ENCODE data around the gene DPP8. TPM values are rescaled to one million over a fixed set of nuclear protein-coding genes. Genes with fewer than 3 reads are reported as not detected.
"Not testable (repeated sequence)": the region's sequence is repeated elsewhere in the genome, so short reads cannot be mapped to it uniquely, and the experiment has no call there.

The DPP8 gene
- total RNA-seq, 6 donors from 2014 or later: 24.3 to 32.4 (median 30.1) TPM

DNA sequence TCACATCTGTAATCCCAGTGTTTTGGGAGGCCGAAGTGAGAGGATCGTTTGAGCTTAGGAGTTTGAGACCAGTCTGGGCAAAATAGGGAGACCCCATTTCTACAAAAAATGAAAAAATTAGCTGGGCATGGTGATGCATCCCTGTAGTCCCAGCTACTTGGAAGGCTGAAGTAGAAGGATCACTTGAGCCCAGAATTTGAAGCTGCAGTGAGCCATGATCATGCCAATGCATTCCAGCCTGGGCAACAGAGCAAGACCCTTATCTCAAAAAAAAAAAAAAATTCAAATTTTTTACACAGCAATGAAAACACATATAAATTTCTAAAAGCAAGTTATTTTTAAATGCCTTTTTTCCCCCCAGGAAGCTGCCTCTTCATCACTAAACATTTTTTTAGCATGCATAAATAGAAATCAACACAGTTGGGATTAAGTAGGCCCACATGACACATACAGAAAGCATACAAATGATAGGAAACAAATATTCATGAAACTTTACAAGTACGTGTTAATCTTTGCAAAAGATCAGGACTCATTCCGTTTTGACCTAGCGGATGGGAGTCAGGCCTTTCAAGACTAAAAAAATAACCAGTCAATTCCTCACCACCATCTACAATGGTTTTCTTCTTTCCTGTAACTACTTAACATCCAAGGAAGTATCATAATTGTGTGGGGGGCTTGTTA lies 49.1 kb downstream of the DPP8 start:
- Histone ChIP-seq H3K4me3 (no peak overlapping the region), H3K4me1 (no peaks in the 10 kb centered on the region), H3K9me3 (no peaks in the 10 kb centered on the region), H3K27me3 (no peaks in the 10 kb centered on the region), H3K27ac (no peak overlapping the region), H3K36me3 (peaks cover 31 to 99% (median 73%) of the 10 kb centered on the region in 4 donors)
- WGBS, 2 donors: 95 to 98% methylated on average over 5 of the region's 5 CpGs
- TF ChIP-seq, protein P1, sequence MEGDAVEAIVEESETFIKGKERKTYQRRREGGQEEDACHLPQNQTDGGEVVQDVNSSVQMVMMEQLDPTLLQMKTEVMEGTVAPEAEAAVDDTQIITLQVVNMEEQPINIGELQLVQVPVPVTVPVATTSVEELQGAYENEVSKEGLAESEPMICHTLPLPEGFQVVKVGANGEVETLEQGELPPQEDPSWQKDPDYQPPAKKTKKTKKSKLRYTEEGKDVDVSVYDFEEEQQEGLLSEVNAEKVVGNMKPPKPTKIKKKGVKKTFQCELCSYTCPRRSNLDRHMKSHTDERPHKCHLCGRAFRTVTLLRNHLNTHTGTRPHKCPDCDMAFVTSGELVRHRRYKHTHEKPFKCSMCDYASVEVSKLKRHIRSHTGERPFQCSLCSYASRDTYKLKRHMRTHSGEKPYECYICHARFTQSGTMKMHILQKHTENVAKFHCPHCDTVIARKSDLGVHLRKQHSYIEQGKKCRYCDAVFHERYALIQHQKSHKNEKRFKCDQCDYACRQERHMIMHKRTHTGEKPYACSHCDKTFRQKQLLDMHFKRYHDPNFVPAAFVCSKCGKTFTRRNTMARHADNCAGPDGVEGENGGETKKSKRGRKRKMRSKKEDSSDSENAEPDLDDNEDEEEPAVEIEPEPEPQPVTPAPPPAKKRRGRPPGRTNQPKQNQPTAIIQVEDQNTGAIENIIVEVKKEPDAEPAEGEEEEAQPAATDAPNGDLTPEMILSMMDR (IDR thresholded peaks at IDR 0.05): no peak
- TF ChIP-seq POLR2A (IDR thresholded peaks at IDR 0.05) (no peak), POLR2AphosphoS5 (IDR thresholded peaks at IDR 0.05) (no peak), EP300 (IDR thresholded peaks at IDR 0.05) (no peak)
- no peak for DNase-seq
- no peak for ATAC-seq (ENCODE audit: low FRiP score in 2 of 2)

DNA sequence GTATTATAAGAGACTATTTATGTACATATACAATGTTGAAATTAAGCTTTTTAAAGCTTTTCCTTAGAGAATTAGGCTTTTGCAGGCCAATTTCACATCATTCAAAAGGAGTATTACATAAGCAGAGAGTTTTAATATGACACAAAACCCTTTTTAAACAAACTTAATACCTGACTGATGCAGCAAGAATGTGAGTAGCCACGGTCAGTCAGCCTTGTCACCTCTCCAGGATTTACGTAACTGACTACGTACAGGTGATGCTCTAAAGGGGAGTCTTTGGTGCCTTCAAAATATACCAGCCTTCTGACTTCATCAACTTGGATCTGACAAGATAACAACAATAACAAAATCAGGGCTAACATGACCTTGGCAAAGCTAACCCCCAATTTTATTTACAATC lies 50.6 kb downstream of the DPP8 start:
- no peak for TF ChIP-seq POLR2AphosphoS5 (IDR thresholded peaks at IDR 0.05)
- TF ChIP-seq, protein P1 (IDR thresholded peaks at IDR 0.05): no peak
- no peak for TF ChIP-seq EP300 (IDR thresholded peaks at IDR 0.05)
- no peak for TF ChIP-seq POLR2A (IDR thresholded peaks at IDR 0.05)
- Histone ChIP-seq H3K36me3 (peaks cover 45 to 99% (median 73%) of the 10 kb centered on the region in 4 donors), H3K27ac (no peak overlapping the region), H3K9me3 (no peaks in the 10 kb centered on the region), H3K4me3 (no peak overlapping the region), H3K27me3 (no peaks in the 10 kb centered on the region), H3K4me1 (no peaks in the 10 kb centered on the region)
- no peak for ATAC-seq (ENCODE audit: low FRiP score in 2 of 2)
- WGBS, 2 donors: 91 to 99% methylated on average over 3 of the region's 3 CpGs
- DNase-seq: no peak

DNA sequence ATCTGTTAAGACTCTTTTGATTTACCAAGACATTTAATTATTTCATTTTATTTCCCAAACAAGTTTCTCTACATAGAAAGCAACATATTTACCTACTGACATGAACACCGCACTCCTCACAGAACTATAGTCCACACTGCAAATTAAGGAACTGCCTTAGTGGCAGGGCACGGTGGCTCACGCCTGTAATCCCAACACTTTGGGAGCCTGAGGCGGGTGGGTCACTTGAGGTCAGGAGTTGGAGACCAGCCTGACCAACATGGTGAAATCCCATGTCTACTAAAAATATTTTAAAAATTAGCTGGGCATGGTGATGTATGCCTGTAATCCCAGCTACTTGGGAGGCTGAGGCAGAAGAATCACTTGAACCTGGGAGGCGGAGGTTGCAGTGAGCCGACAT lies 54.4 kb downstream of the DPP8 start:
- H3K4me3 ChIP-seq; H3K4me1 ChIP-seq; H3K27ac ChIP-seq; ATAC-seq (ENCODE audit: low FRiP score in 2 of 2); H3K27me3 ChIP-seq; H3K9me3 ChIP-seq; DNase-seq: not testable (repeated sequence)
- WGBS, 2 donors: 98% methylated on average over 6 of the region's 6 CpGs
- peaks cover 66 to 100% (median 80%) of the 10 kb centered on the region in 4 donors for H3K36me3 ChIP-seq

DNA sequence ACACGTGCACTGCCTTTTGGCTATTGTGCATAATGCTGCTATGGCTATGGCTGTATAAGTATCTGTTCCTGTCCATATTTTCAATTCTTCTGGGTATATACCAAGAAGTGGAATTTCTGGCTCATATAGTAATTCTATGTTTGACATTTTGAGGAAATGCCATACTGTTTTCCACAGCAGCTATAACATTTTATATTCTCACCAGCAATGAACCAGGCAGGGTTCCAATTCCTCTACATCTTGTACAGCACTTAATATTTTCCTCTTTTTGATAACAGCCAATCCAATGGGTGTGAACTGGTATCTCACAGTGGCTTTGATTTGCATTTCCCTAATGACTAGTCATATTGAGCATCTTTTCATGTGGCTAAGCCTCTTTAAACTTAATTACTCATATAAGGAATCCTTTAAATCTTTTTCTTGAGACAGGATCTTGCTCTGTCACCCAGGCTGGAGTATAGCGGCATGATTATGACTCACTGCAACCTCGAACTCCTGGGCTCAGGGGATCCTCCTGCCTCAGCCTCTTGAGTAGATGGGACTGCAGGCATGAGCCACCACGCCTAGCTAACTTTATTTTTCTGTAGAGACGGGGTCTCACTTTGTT lies 56.6 kb downstream of the DPP8 start:
- H3K27me3 ChIP-seq: no peaks in the 10 kb centered on the region
- H3K36me3 ChIP-seq: peaks cover 52 to 100% (median 76%) of the 10 kb centered on the region in 4 donors
- H3K4me1 ChIP-seq: no peaks in the 10 kb centered on the region
- no peak overlapping the region for H3K4me3 ChIP-seq
- 92 to 93% methylated on average over 5 of the region's 5 CpGs for WGBS, 2 donors
- no peak for TF ChIP-seq POLR2AphosphoS5 (IDR thresholded peaks at IDR 0.05)
- TF ChIP-seq EP300 (IDR thresholded peaks at IDR 0.05): no peak
- ATAC-seq (ENCODE audit: low FRiP score in 2 of 2) (no peak), DNase-seq (no peak)
- no peaks in the 10 kb centered on the region for H3K9me3 ChIP-seq
- no peak overlapping the region for H3K27ac ChIP-seq

DNA sequence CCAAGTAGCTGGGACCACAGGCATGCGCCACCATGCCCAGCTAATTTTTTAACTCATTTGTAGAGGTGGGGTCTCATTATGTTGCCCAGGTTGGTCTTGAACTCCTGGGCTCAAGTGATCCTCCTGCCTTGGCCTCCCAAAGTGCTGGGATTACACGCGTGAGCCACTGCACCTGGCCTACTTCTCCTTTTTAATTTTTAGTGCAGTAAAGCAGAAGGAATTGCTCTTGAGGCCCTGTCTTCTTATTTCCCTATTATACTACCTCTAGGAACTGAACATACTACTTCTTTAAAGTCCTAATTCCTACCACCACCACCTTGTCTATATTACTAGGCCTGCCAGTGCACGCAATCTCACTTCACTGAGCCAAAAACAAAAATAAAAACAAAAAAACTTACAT lies 62.2 kb downstream of the DPP8 start:
- ATAC-seq (ENCODE audit: low FRiP score in 2 of 2); DNase-seq; H3K9me3 ChIP-seq; H3K4me3 ChIP-seq; H3K4me1 ChIP-seq; H3K27me3 ChIP-seq; H3K27ac ChIP-seq: not testable (repeated sequence)
- 87 to 94% methylated on average over 4 of the region's 4 CpGs for WGBS, 2 donors
- H3K36me3 ChIP-seq: peaks cover 34 to 99% (median 68%) of the 10 kb centered on the region in 4 donors

DNA sequence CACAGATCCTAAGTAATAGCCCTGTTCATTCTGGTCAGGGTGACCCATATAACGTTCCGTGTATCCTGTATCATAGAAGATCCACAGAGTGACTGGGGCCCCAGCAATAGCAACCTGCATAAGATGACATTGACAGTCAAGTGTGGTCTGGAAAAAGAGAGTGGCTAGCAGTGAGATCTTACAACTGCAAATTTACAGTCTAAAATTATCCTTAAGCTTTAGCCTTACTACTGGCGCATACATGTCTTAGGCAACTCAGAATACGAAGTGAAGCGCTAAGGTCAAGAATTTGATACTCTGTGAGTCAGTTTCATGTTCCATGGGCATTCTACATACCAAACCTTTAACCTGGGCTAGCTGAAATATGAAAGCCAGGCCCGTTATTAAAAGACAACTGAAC lies 65.5 kb downstream of the DPP8 start:
- peaks cover 31 to 92% (median 65%) of the 10 kb centered on the region in 4 donors for H3K36me3 ChIP-seq
- DNase-seq (no peak), ATAC-seq (ENCODE audit: low FRiP score in 2 of 2) (no peak)
- H3K4me1 ChIP-seq: no peaks in the 10 kb centered on the region
- H3K27ac ChIP-seq: no peak overlapping the region
- H3K9me3 ChIP-seq: no peaks in the 10 kb centered on the region
- H3K27me3 ChIP-seq: no peaks in the 10 kb centered on the region
- 91 to 93% methylated on average over 6 of the region's 6 CpGs for WGBS, 2 donors
- TF ChIP-seq, protein P1 (IDR thresholded peaks at IDR 0.05): no peak
- H3K4me3 ChIP-seq: no peak overlapping the region

Data from upper lobe of left lung (tissue), 6 donors.